ENCODE results near the gene SNX8. TPM values are rescaled to one million over a fixed set of nuclear protein-coding genes. Genes with fewer than 3 reads are reported as not detected.

Gene SNX8
- total RNA-seq, 1 donor from 2014 or later: 40.7 TPM

- peaks cover 5% of the 10 kb centered on the region for H3K27me3 Mint-ChIP-seq (ENCODE audit: unreplicated experiment)
- peaks cover 2% of the 10 kb centered on the region for H3K4me1 Mint-ChIP-seq (ENCODE audit: unreplicated experiment)
- no peak for TF ChIP-seq CTCF (IDR thresholded peaks at IDR 0.05; ENCODE audit: unreplicated experiment)
- no peak for DNase-seq (ENCODE audit: low spot score)
- H3K36me3 Mint-ChIP-seq (ENCODE audit: low read depth, unreplicated experiment): peaks cover 7% of the 10 kb centered on the region
- H3K4me3 Mint-ChIP-seq (ENCODE audit: unreplicated experiment): no peak overlapping the region
- no peak overlapping the region for H3K27ac Mint-ChIP-seq (ENCODE audit: unreplicated experiment)
- no peaks in the 10 kb centered on the region for H3K9me3 Mint-ChIP-seq (ENCODE audit: unreplicated experiment)
Observed at GRCh38 chr7:2279896-2280295, 34.3 kb downstream of the SNX8 start.

GRCh38 chr7:2278026-2278425 is 36.2 kb downstream of the SNX8 start:
- DNase-seq (ENCODE audit: low spot score): no peak
- no peak overlapping the region for H3K4me3 Mint-ChIP-seq (ENCODE audit: unreplicated experiment)
- no peak for TF ChIP-seq CTCF (IDR thresholded peaks at IDR 0.05; ENCODE audit: unreplicated experiment)
- H3K36me3 Mint-ChIP-seq (ENCODE audit: low read depth, unreplicated experiment): peaks cover 10% of the 10 kb centered on the region
- peaks cover 5% of the 10 kb centered on the region for H3K27me3 Mint-ChIP-seq (ENCODE audit: unreplicated experiment)
- no peak overlapping the region for H3K27ac Mint-ChIP-seq (ENCODE audit: unreplicated experiment)
- H3K4me1 Mint-ChIP-seq (ENCODE audit: unreplicated experiment): peaks cover 2% of the 10 kb centered on the region
- H3K9me3 Mint-ChIP-seq (ENCODE audit: unreplicated experiment): no peaks in the 10 kb centered on the region

- no peak for DNase-seq (ENCODE audit: low spot score)
- TF ChIP-seq CTCF (IDR thresholded peaks at IDR 0.05; ENCODE audit: unreplicated experiment): no peak
- no peaks in the 10 kb centered on the region for H3K9me3 Mint-ChIP-seq (ENCODE audit: unreplicated experiment)
- no peak overlapping the region for H3K4me3 Mint-ChIP-seq (ENCODE audit: unreplicated experiment)
- no peak overlapping the region for H3K27ac Mint-ChIP-seq (ENCODE audit: unreplicated experiment)
- H3K36me3 Mint-ChIP-seq (ENCODE audit: low read depth, unreplicated experiment): peaks cover 14% of the 10 kb centered on the region
- H3K27me3 Mint-ChIP-seq (ENCODE audit: unreplicated experiment): peaks cover 2% of the 10 kb centered on the region
- peaks cover 2% of the 10 kb centered on the region for H3K4me1 Mint-ChIP-seq (ENCODE audit: unreplicated experiment)
Observed at GRCh38 chr7:2276107-2276506, 38.1 kb downstream of the SNX8 start.

GRCh38 chr7:2275101-2275500 is 39.1 kb downstream of the SNX8 start:
- TF ChIP-seq CTCF (IDR thresholded peaks at IDR 0.05; ENCODE audit: unreplicated experiment): no peak
- DNase-seq (ENCODE audit: low spot score): no peak
- Mint-ChIP-seq H3K4me1 (ENCODE audit: unreplicated experiment) (peaks cover 2% of the 10 kb centered on the region), H3K4me3 (ENCODE audit: unreplicated experiment) (no peak overlapping the region), H3K27me3 (ENCODE audit: unreplicated experiment) (peaks cover 3% of the 10 kb centered on the region), H3K36me3 (ENCODE audit: low read depth, unreplicated experiment) (peaks cover 14% of the 10 kb centered on the region), H3K9me3 (ENCODE audit: unreplicated experiment) (no peaks in the 10 kb centered on the region), H3K27ac (ENCODE audit: unreplicated experiment) (no peak overlapping the region)

- H3K4me1 Mint-ChIP-seq (ENCODE audit: unreplicated experiment): peaks cover 2% of the 10 kb centered on the region
- no peaks in the 10 kb centered on the region for H3K9me3 Mint-ChIP-seq (ENCODE audit: unreplicated experiment)
- no peak overlapping the region for H3K4me3 Mint-ChIP-seq (ENCODE audit: unreplicated experiment)
Observed at GRCh38 chr7:2274666-2275065, 39.6 kb downstream of the SNX8 start.

More at GRCh38 chr7:2274666-2275065, 39.6 kb downstream of the SNX8 start:
- H3K27ac Mint-ChIP-seq (ENCODE audit: unreplicated experiment): no peak overlapping the region
- peaks cover 12% of the 10 kb centered on the region for H3K36me3 Mint-ChIP-seq (ENCODE audit: low read depth, unreplicated experiment)
- peaks cover 3% of the 10 kb centered on the region for H3K27me3 Mint-ChIP-seq (ENCODE audit: unreplicated experiment)
- no peak for TF ChIP-seq CTCF (IDR thresholded peaks at IDR 0.05; ENCODE audit: unreplicated experiment)
- DNase-seq (ENCODE audit: low spot score): no peak
